RWPE2 (cell line): ENCODE results near the gene SPOCK2.

Source experiments
- ATAC-seq: fragments of 200-7000 bp; cut with Tn5 transposase; 3 replicates; pipeline ENCODE4 v1.9.1; 2021; ENCODE audit warnings: low read depth
- DNase-seq: peaks from one replicate; pipeline ENCODE4 v3.0.0-alpha.2; 2020; ENCODE audit warnings: low spot score
- H3K27ac ChIP-seq: fragments of 450-650 bp; 2 replicates; pipeline ENCODE4 v1.5.1; 2017; ENCODE audit warnings: mild to moderate bottlenecking; ENCODE audit not compliant: poor library complexity, severe bottlenecking
- H3K27me3 ChIP-seq: fragments of 250-450 bp; sonication (Bioruptor Pico); 2 replicates; pipeline ENCODE4 v1.5.1; 2021; ENCODE audit warnings: mild to moderate bottlenecking, moderate library complexity; ENCODE audit not compliant: insufficient read depth, poor library complexity, severe bottlenecking
- H3K36me3 ChIP-seq: fragments of 250-450 bp; sonication (Bioruptor Pico); 2 replicates; pipeline ENCODE4 v1.5.1; 2020; ENCODE audit warnings: low read depth, mild to moderate bottlenecking, moderate library complexity
- H3K4me1 ChIP-seq: fragments of 250-450 bp; sonication (Bioruptor Pico); 2 replicates; pipeline ENCODE4 v1.5.1; 2021; ENCODE audit warnings: mild to moderate bottlenecking, moderate library complexity; ENCODE audit not compliant: insufficient read depth, poor library complexity, severe bottlenecking
- H3K4me3 ChIP-seq: fragments of 250-450 bp; sonication (Bioruptor Pico); 2 replicates; pipeline ENCODE4 v1.5.1; 2021; ENCODE audit warnings: mild to moderate bottlenecking, moderate library complexity; ENCODE audit not compliant: severe bottlenecking
- H3K9me3 ChIP-seq: fragments of 250-450 bp; sonication (Bioruptor Pico); 2 replicates; pipeline ENCODE4 v1.5.1; 2021; ENCODE audit warnings: mild to moderate bottlenecking, moderate library complexity; ENCODE audit not compliant: severe bottlenecking
- TF ChIP-seq, protein P1 (sequence below): fragments of 450-650 bp; IDR thresholded peaks from one replicate; pipeline ENCODE4 v1.5.1; 2017; ENCODE audit warnings: mild to moderate bottlenecking, moderate library complexity; ENCODE audit not compliant: poor library complexity, severe bottlenecking

Gene SPOCK2

GRCh38 chr10:72085864-72086465 lies 2.4 kb downstream of the SPOCK2 start:
- no peaks in the 10 kb centered on the region for H3K36me3 ChIP-seq
- no peak for DNase-seq
- H3K9me3 ChIP-seq = no peaks in the 10 kb centered on the region
- peaks cover 25% of the 10 kb centered on the region for H3K27me3 ChIP-seq
- no peak overlapping the region for H3K27ac ChIP-seq
- H3K4me1 ChIP-seq = no peaks in the 10 kb centered on the region
- no peak for ATAC-seq
- TF ChIP-seq, protein P1, sequence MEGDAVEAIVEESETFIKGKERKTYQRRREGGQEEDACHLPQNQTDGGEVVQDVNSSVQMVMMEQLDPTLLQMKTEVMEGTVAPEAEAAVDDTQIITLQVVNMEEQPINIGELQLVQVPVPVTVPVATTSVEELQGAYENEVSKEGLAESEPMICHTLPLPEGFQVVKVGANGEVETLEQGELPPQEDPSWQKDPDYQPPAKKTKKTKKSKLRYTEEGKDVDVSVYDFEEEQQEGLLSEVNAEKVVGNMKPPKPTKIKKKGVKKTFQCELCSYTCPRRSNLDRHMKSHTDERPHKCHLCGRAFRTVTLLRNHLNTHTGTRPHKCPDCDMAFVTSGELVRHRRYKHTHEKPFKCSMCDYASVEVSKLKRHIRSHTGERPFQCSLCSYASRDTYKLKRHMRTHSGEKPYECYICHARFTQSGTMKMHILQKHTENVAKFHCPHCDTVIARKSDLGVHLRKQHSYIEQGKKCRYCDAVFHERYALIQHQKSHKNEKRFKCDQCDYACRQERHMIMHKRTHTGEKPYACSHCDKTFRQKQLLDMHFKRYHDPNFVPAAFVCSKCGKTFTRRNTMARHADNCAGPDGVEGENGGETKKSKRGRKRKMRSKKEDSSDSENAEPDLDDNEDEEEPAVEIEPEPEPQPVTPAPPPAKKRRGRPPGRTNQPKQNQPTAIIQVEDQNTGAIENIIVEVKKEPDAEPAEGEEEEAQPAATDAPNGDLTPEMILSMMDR = no peak
- H3K4me3 ChIP-seq = no peak overlapping the region

- Histone ChIP-seq H3K27ac (no peak overlapping the region), H3K4me3 (no peak overlapping the region), H3K9me3 (no peaks in the 10 kb centered on the region), H3K27me3 (peaks cover 25% of the 10 kb centered on the region), H3K4me1 (no peaks in the 10 kb centered on the region), H3K36me3 (no peaks in the 10 kb centered on the region)
- DNase-seq (no peak), ATAC-seq (no peak)
- TF ChIP-seq, protein P1 = no peak
Observed at GRCh38 chr10:72085166-72085565, 3.2 kb downstream of the SPOCK2 start.

GRCh38 chr10:72083790-72084459 lies 4.4 kb downstream of the SPOCK2 start:
- Histone ChIP-seq H3K27me3 (peaks cover 24% of the 10 kb centered on the region), H3K36me3 (no peaks in the 10 kb centered on the region), H3K9me3 (no peaks in the 10 kb centered on the region), H3K27ac (no peak overlapping the region), H3K4me1 (no peaks in the 10 kb centered on the region), H3K4me3 (no peak overlapping the region)
- DNase-seq = no peak
- TF ChIP-seq, protein P1 = no peak
- no peak for ATAC-seq

- ATAC-seq (no peak), DNase-seq (no peak)
- no peaks in the 10 kb centered on the region for H3K36me3 ChIP-seq
- peaks cover 16% of the 10 kb centered on the region for H3K27me3 ChIP-seq
- TF ChIP-seq, protein P1 = no peak
- H3K9me3 ChIP-seq = no peaks in the 10 kb centered on the region
- H3K4me1 ChIP-seq = no peaks in the 10 kb centered on the region
- no peak overlapping the region for H3K27ac ChIP-seq
- no peak overlapping the region for H3K4me3 ChIP-seq
Observed at GRCh38 chr10:72082856-72083789, 5.2 kb downstream of the SPOCK2 start.
